Uterus (tissue), 4 donors: Measurements from ENCODE around the gene TGFBR1. TPM values are rescaled to one million over a fixed set of nuclear protein-coding genes. Genes with fewer than 3 reads are reported as not detected.

Experiments
- DNase-seq, 2 donors: peaks; one replicate each; pipeline ENCODE4 v3.0.0-alpha.2; 2019 to 2020
- H3K27ac ChIP-seq, 2 donors: fragments of 200-600 bp; sonication (generic); 1 replicate in 1 of 2; 2 replicates in 1 of 2; pipeline ENCODE4 v1.5.1; 2016 to 2018
- H3K27me3 ChIP-seq, 2 donors: fragments of 200-600 bp; sonication (generic); one replicate each; pipeline ENCODE4 v1.5.1; 2018 to 2019; ENCODE audit warnings: control low read depth in 1 of 2
- H3K36me3 ChIP-seq, 2 donors: fragments of 200-600 bp; sonication (generic); one replicate each; pipeline ENCODE4 v1.5.1; 2019; ENCODE audit warnings: control low read depth in 1 of 2
- H3K4me1 ChIP-seq, 2 donors: fragments of 200-600 bp; sonication (generic); one replicate each; pipeline ENCODE4 v1.5.1; 2018 to 2019; ENCODE audit warnings: control low read depth in 1 of 2
- H3K4me3 ChIP-seq, 2 donors: fragments of 200-600 bp; sonication (generic); 1 replicate in 1 of 2; 2 replicates in 1 of 2; pipeline ENCODE4 v1.5.1; 2018 to 2019; ENCODE audit warnings: mild to moderate bottlenecking in 1 of 2
- H3K9me3 ChIP-seq, 2 donors: fragments of 200-600 bp; sonication (generic); one replicate each; pipeline ENCODE4 v1.5.1; 2019; ENCODE audit warnings: control low read depth in 1 of 2
- POLR2A ChIP-seq, 2 donors: fragments of 450-650 bp; IDR thresholded peaks; one replicate each; pipeline ENCODE4 v1.6.1; 2016; ENCODE audit warnings: antibody characterized with exemption in 2 of 2, mild to moderate bottlenecking in 1 of 2, moderate library complexity in 1 of 2
- intact Hi-C: fragments of 100-400 bp; cut with DNase I; formaldehyde crosslinking; loops from one replicate; pipeline ENCODE4 v1.15.1; 2023; ENCODE audit warnings: low total_unique reads
- total RNA-seq, 4 donors: library from RNA; depleted of rRNA in 3 of 4; stranded (reverse); fragments of >200 nt in 3 of 4; gene quantifications; one replicate each; pipeline versions ENCODE4 v1.1.0 to v1.2.4, GENCODE V29; 2014 to 2023
- TF ChIP-seq, protein P1 (sequence below), 4 experiments: fragments of 200-600 bp in 2 of 4; fragments of 450-650 bp in 2 of 4; sonication (generic) in 2 of 4; IDR thresholded peaks; one replicate each; pipeline ENCODE4 v1.5.1; 2016 to 2019; ENCODE audit warnings: antibody characterized with exemption in 4 of 4, mild to moderate bottlenecking in 2 of 4, moderate library complexity in 1 of 4
- donor health status: DM: yes; HTN: yes; CAD: no.

Gene TGFBR1
- total RNA-seq, 4 donors from 2014 or later, result 27.1 to 101 (median 41.3) TPM

DNA sequence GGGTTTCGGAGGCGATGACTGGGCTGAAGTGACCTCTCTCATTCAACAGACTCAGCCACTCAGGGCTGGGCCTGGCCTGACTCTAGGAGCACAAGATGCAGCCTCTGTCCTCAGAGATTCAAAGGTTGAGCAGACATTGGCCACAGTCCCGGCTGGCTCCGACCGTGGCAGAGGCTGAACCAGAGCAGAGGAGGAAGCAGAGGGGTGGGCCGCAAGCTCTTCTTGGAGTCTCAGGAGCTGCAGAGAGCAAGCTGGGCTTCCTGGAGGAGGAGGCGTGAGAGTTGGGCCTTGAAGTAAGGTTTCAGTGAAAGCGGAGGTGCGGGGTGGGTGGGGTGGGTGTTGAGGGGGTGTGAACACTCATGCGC, 79.2 kb downstream of the TGFBR1 start:
- peak; percentile 27 to 70 for DNase-seq
- H3K4me1 ChIP-seq, result no peaks in the 10 kb centered on the region
- H3K36me3 ChIP-seq, result no peaks in the 10 kb centered on the region
- TF ChIP-seq POLR2A (IDR thresholded peaks at IDR 0.05), result no peak
- TF ChIP-seq, protein P1, sequence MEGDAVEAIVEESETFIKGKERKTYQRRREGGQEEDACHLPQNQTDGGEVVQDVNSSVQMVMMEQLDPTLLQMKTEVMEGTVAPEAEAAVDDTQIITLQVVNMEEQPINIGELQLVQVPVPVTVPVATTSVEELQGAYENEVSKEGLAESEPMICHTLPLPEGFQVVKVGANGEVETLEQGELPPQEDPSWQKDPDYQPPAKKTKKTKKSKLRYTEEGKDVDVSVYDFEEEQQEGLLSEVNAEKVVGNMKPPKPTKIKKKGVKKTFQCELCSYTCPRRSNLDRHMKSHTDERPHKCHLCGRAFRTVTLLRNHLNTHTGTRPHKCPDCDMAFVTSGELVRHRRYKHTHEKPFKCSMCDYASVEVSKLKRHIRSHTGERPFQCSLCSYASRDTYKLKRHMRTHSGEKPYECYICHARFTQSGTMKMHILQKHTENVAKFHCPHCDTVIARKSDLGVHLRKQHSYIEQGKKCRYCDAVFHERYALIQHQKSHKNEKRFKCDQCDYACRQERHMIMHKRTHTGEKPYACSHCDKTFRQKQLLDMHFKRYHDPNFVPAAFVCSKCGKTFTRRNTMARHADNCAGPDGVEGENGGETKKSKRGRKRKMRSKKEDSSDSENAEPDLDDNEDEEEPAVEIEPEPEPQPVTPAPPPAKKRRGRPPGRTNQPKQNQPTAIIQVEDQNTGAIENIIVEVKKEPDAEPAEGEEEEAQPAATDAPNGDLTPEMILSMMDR (IDR thresholded peaks at IDR 0.05), result no peak
- peak overlapping the region; percentile 62 to 75 for H3K27ac ChIP-seq
- H3K27me3 ChIP-seq, result no peaks in the 10 kb centered on the region
- no peaks in the 10 kb centered on the region for H3K9me3 ChIP-seq
- H3K4me3 ChIP-seq, result no peak overlapping the region
- intact Hi-C loops, result no loop called here

DNA sequence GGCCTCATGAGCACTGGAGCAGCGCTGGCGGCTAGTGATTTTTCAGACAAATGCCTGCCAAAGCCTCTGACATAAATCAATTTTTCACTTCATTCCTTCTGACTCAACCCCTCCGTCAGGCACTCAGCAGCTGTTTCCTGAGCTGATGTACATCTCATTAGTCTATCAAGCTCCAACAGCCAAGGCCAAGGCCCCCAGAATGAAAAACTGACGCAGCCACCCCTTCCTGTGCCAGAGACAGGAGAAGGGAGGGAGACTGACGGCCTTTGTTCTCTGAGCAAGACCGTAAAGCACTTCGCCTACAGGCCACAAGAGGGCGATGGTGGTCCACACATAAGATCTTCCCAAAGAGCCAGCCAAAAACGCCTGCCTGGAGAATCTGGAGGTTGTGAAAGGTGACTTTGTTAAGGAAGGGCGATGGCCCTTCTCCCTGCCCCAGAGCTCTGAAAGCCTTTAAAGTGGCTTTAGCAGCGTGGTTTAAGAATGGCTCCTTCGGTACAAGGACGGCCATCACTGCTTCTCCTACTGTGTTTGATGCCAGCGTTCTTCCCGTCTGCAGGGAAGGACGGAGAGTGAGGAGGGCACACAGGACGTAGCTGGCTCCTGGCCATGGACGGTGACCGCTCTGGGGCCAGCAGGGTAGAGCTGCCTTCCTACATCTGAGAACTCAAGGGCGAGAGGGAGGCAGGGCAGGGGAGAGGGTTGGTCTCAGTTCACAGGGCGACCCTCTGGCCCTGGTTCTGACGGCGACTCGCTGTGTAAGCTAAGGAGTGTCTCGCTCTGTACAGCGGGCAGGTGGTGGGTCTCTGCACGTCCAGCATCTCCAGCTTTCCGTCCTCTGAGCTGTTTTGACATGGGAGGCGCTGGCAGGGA, 79.8 kb downstream of the TGFBR1 start:
- TF ChIP-seq, protein P1 (IDR thresholded peaks at IDR 0.05), result peak; percentile 88 to 96 (median 90)
- no peak for TF ChIP-seq POLR2A (IDR thresholded peaks at IDR 0.05)
- peak overlapping the region; percentile 62 to 75 for H3K27ac ChIP-seq
- intact Hi-C loops, result no loop called here
- H3K27me3 ChIP-seq, result no peaks in the 10 kb centered on the region
- no peaks in the 10 kb centered on the region for H3K9me3 ChIP-seq
- H3K36me3 ChIP-seq, result no peaks in the 10 kb centered on the region
- H3K4me3 ChIP-seq, result peak overlapping the region in 1 of 2 donors; percentile 32
- DNase-seq, result peak; percentile 92
- no peaks in the 10 kb centered on the region for H3K4me1 ChIP-seq

DNA sequence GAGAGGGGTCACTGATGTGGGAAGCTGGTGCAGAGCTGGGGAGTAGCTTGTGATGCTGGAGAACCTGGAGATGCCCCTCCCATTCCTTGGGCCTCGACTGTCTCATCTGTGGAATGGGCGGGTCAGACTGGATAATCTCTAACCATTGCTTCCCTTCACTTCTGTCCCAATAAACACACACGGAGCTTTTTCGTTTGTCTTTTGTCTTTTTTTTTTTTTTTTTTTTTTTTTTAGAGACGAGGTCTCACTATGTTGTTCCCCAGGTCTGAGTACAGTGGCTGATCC, 80.4 kb downstream of the TGFBR1 start:
- Histone ChIP-seq H3K4me1 (no peaks in the 10 kb centered on the region), H3K36me3 (no peaks in the 10 kb centered on the region), H3K9me3 (no peaks in the 10 kb centered on the region), H3K27me3 (no peaks in the 10 kb centered on the region), H3K27ac (peak overlapping the region in 1 of 2 donors; percentile 75), H3K4me3 (no peak overlapping the region)
- DNase-seq, result no peak
- intact Hi-C loops, result no loop called here
- TF ChIP-seq, protein P1 (IDR thresholded peaks at IDR 0.05), result no peak
- TF ChIP-seq POLR2A (IDR thresholded peaks at IDR 0.05), result no peak

DNA sequence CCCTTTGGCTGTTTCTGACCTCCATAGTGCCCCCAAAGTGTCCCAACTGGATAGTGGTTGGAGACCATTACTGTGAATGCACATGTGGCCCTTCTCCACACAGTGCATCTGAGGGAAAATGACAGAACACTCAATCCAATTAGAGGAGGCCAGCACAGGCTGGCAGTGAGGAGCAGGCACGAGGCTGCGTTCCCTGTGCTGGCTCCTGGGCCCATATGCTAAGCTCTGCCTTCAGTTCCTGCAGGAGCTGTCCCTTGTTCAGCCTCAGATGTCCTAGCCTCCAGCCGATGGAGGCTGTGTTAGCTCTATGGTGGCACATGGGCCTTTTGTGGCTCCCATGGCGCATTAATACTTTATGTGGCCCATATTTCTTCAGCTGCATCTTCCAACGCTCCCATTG, 81.0 kb downstream of the TGFBR1 start:
- intact Hi-C loops, result no loop called here
- H3K4me3 ChIP-seq, result no peak overlapping the region
- no peaks in the 10 kb centered on the region for H3K36me3 ChIP-seq
- H3K4me1 ChIP-seq, result no peaks in the 10 kb centered on the region
- no peaks in the 10 kb centered on the region for H3K9me3 ChIP-seq
- H3K27ac ChIP-seq, result no peak overlapping the region
- no peak for TF ChIP-seq POLR2A (IDR thresholded peaks at IDR 0.05)
- H3K27me3 ChIP-seq, result no peaks in the 10 kb centered on the region
- no peak for DNase-seq

DNA sequence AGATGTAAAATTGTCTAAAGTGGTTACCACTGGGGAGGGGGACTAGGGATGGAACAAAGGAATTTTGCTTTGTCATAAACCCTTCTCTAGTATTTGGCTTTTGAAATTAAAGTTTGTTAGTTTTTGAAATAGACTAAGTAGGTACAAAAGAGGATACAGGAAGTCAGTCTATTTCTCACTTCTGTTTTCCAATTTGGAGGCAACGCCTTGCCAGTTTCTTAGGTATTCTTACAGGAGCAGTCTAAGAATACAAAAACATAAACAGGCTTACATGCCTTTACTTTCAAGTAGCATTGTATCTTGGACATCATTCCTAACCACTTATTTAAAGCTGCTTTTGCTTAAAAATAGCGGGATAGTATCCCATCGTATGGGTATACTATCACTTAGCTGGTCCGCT, 82.4 kb downstream of the TGFBR1 start:
- no peaks in the 10 kb centered on the region for H3K4me1 ChIP-seq
- no peak overlapping the region for H3K4me3 ChIP-seq
- H3K9me3 ChIP-seq, result no peaks in the 10 kb centered on the region
- no peaks in the 10 kb centered on the region for H3K36me3 ChIP-seq
- no peaks in the 10 kb centered on the region for H3K27me3 ChIP-seq
- no peak for DNase-seq
- intact Hi-C loops, result no loop called here
- no peak overlapping the region for H3K27ac ChIP-seq
- TF ChIP-seq, protein P1 (IDR thresholded peaks at IDR 0.05), result no peak
